Transverse colon (tissue), 4 donors: ENCODE data around the gene GPR15. TPM values are rescaled to one million over a fixed set of nuclear protein-coding genes. Genes with fewer than 3 reads are reported as not detected.
A peak's percentile ranks its signal among the peaks of the same experiment; 100 is the strongest.

Source experiments
- DNase-seq: peaks from one replicate; pipeline ENCODE4 v3.0.0-alpha.2; 2019
- H3K27ac ChIP-seq, 4 donors: fragments of 200-600 bp; sonication (generic); 2 replicates each; pipeline ENCODE4 v1.5.1; 2016 to 2018; ENCODE audit warnings: inconsistent platforms in 4 of 4
- H3K27me3 ChIP-seq: fragments of 200-600 bp; sonication (generic); 2 replicates; pipeline ENCODE4 v1.5.1; 2017; ENCODE audit warnings: inconsistent platforms
- H3K36me3 ChIP-seq, 4 donors: fragments of 200-600 bp; sonication (generic); 2 replicates each; pipeline ENCODE4 v1.5.1; 2017 to 2019; ENCODE audit warnings: inconsistent platforms in 4 of 4
- H3K4me1 ChIP-seq, 4 donors: fragments of 200-600 bp; sonication (generic); 2 replicates each; pipeline ENCODE4 v1.5.1; 2017 to 2020; ENCODE audit warnings: inconsistent platforms in 4 of 4
- H3K4me3 ChIP-seq, 4 donors: fragments of 200-600 bp; sonication (generic); 1 replicate in 1 of 4; 2 replicates in 3 of 4; pipeline versions ENCODE4 v1.5.1 to v1.6.1; 2017 to 2019; ENCODE audit warnings: inconsistent platforms in 4 of 4
- H3K9me3 ChIP-seq, 2 donors: fragments of 200-600 bp; sonication (generic); 2 replicates each; pipeline ENCODE4 v1.5.1; 2017 to 2019; ENCODE audit warnings: inconsistent platforms in 2 of 2
- CTCF ChIP-seq, 5 experiments: fragments of 200-600 bp in 3 of 5; fragments of 450-650 bp in 2 of 5; sonication (generic) in 3 of 5; IDR thresholded peaks; 1 replicate in 2 of 5; 2 replicates in 3 of 5; pipeline ENCODE4 v1.5.1; 2016 to 2017; ENCODE audit warnings: antibody characterized with exemption in 5 of 5, inconsistent platforms in 3 of 5, mild to moderate bottlenecking in 2 of 5, moderate library complexity in 1 of 5
- EP300 ChIP-seq: sonication (generic); formaldehyde crosslinking; IDR thresholded peaks from one replicate; pipeline ENCODE4 v1.6.1; 2017; ENCODE audit warnings: antibody characterized with exemption, low read depth
- POLR2A ChIP-seq: fragments of 450-650 bp; IDR thresholded peaks from one replicate; pipeline ENCODE4 v1.6.1; 2016; ENCODE audit warnings: antibody characterized with exemption, mild to moderate bottlenecking, moderate library complexity
- POLR2AphosphoS5 ChIP-seq, 3 donors: sonication (generic); formaldehyde crosslinking; IDR thresholded peaks; one replicate each; pipeline ENCODE4 v1.6.1; 2016; ENCODE audit warnings: antibody characterized with exemption in 3 of 3
- WGBS, 2 donors: methylation state at CpG; one replicate each; pipeline ENCODE4 v1.1.5; 2018; ENCODE audit warnings: low coverage in 1 of 2; 5-methylcytosine and 5-hydroxymethylcytosine counted together
- in situ Hi-C, 4 donors: fragments of 200-750 bp; cut with MboI; loops; one replicate each; pipeline versions ENCODE4 v1.15.0 to v1.15.1; 2017; ENCODE audit warnings: low sequenced_read_pairs in 3 of 4, low pct_ligation_motif_present in 1 of 4, low pct_unique_long_range_greater_than_20kb in 1 of 4
- intact Hi-C: fragments of 100-400 bp; cut with DNase I; formaldehyde crosslinking; loops from one replicate; pipeline ENCODE4 v1.15.1; 2023; ENCODE audit warnings: low total_unique reads
- total RNA-seq, 4 donors: library from RNA; depleted of rRNA; stranded (reverse); fragments of >200 nt; gene quantifications; one replicate each; pipeline ENCODE4 v1.1.0, GENCODE V29; 2016

Gene GPR15
- total RNA-seq, 4 donors from 2014 or later, result 0.60 to 11.7 (median 5.5) TPM

- intact Hi-C loops (no loop called here), in situ Hi-C loops (no loop called here)
- Histone ChIP-seq H3K9me3 (no peaks in the 10 kb centered on the region), H3K27me3 (no peaks in the 10 kb centered on the region), H3K4me1 (no peaks in the 10 kb centered on the region), H3K36me3 (no peaks in the 10 kb centered on the region), H3K27ac (no peak overlapping the region), H3K4me3 (no peak overlapping the region)
- no peak for DNase-seq
- WGBS, 2 donors, result 52 to 55% methylated on average over 5 of the region's 5 CpGs
- TF ChIP-seq POLR2A (no peak), CTCF (IDR thresholded peaks at IDR 0.05) (no peak), POLR2AphosphoS5 (IDR thresholded peaks at IDR 0.05) (no peak), EP300 (no peak)
These were observed 14.2 kb downstream of the GPR15 start for GRCh38 chr3:98545940-98546339.

- DNase-seq, result no peak
- peaks cover 0 to 7% (median 0%) of the 10 kb centered on the region in 4 donors for H3K4me1 ChIP-seq
- no peak for TF ChIP-seq EP300
- TF ChIP-seq POLR2A, result no peak
- no peak overlapping the region for H3K27ac ChIP-seq
- H3K27me3 ChIP-seq, result no peaks in the 10 kb centered on the region
- WGBS, 2 donors, result 77 to 85% methylated on average over 4 to 5 of the region's 5 CpGs
- in situ Hi-C loops, result no loop called here
- intact Hi-C loops, result no loop called here
- H3K4me3 ChIP-seq, result no peak overlapping the region
- no peaks in the 10 kb centered on the region for H3K9me3 ChIP-seq
- no peaks in the 10 kb centered on the region for H3K36me3 ChIP-seq
These were observed 16.8 kb downstream of the GPR15 start for GRCh38 chr3:98548544-98548943.

- peak overlapping the region in 1 of 4 donors; percentile 62 for H3K27ac ChIP-seq
- no peak overlapping the region for H3K4me3 ChIP-seq
- no peak for DNase-seq
- peaks cover 0 to 7% (median 0%) of the 10 kb centered on the region in 4 donors for H3K4me1 ChIP-seq
- TF ChIP-seq CTCF (IDR thresholded peaks at IDR 0.05) (no peak), POLR2AphosphoS5 (IDR thresholded peaks at IDR 0.05) (no peak), POLR2A (no peak), EP300 (no peak)
- intact Hi-C loops (no loop called here), in situ Hi-C loops (no loop called here)
- no peaks in the 10 kb centered on the region for H3K36me3 ChIP-seq
- H3K27me3 ChIP-seq, result no peaks in the 10 kb centered on the region
- no peaks in the 10 kb centered on the region for H3K9me3 ChIP-seq
- WGBS, 2 donors, result 93 to 96% methylated on average over 3 of the region's 3 CpGs
These were observed 19.1 kb downstream of the GPR15 start for GRCh38 chr3:98550833-98551232.

- in situ Hi-C loops, result no loop called here
- no peak overlapping the region for H3K4me3 ChIP-seq
- H3K4me1 ChIP-seq, result peaks cover 0 to 7% (median 0%) of the 10 kb centered on the region in 4 donors
- no peak for DNase-seq
- whole genome bisulfite sequencing, 2 donors, result 70 to 89% methylated on average over 1 to 2 of the region's 2 CpGs
- no peaks in the 10 kb centered on the region for H3K27me3 ChIP-seq
- no peaks in the 10 kb centered on the region for H3K36me3 ChIP-seq
- no peak for TF ChIP-seq CTCF (IDR thresholded peaks at IDR 0.05)
- no peak for TF ChIP-seq POLR2A
- intact Hi-C loops, result no loop called here
- peak overlapping the region in 3 of 4 donors; percentile 62 to 70 (median 63) for H3K27ac ChIP-seq
- no peaks in the 10 kb centered on the region for H3K9me3 ChIP-seq
These were observed 19.5 kb downstream of the GPR15 start for GRCh38 chr3:98551236-98551635.

GRCh38 chr3:98551754-98552153 is 20.0 kb downstream of the GPR15 start:
- Histone ChIP-seq H3K27me3 (no peaks in the 10 kb centered on the region), H3K4me3 (no peak overlapping the region), H3K27ac (peak overlapping the region; percentile 45 to 70 (median 62)), H3K9me3 (no peaks in the 10 kb centered on the region), H3K4me1 (peaks cover 0 to 7% (median 0%) of the 10 kb centered on the region in 4 donors), H3K36me3 (no peaks in the 10 kb centered on the region)
- intact Hi-C loops, result no loop called here
- TF ChIP-seq POLR2A (no peak), EP300 (no peak), CTCF (IDR thresholded peaks at IDR 0.05) (no peak), POLR2AphosphoS5 (IDR thresholded peaks at IDR 0.05) (no peak)
- in situ Hi-C loops, result no loop called here
- no peak for DNase-seq
- 26 to 30% methylated on average over 3 of the region's 3 CpGs for WGBS, 2 donors
